ENCODE measurements around the gene PPP1R12B.
"Not testable (repeated sequence)": the region's sequence is repeated elsewhere in the genome, so short reads cannot be mapped to it uniquely, and the experiment has no call there.

PPP1R12B gene

DNA sequence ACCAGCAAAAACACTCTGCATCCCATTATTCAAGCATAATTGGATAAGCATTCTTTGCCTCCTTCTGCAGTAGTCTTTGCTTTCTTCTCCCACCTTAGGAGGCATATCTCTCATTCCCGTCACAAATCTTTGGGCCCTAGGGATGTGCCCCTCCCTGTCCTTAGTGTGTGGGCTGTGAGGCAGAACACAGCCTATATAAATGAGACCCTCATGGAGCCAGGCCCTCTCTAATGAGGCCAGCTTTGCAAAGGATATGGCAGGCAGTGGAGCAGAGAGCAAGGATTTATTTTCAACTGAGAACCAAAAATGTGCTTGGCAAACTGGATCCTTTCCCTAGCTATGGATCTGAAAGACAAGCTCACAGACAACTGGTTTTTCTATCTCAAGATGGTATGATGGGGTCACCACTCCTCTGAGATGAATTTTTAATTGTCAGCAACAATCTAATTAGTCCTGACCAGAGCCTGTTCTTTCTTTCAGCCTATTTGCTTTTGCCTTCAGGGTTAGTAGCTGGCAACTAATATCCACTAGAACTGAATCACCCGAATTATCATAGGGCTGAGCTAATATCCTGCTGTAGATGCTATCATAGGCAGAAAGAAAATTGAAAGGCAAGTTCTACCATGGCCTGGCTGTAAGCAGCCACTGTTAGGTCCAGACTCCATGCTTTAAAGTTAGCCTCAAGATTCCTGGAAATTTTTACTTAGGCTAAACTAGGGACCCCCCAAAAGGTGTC is 227.6 kb downstream of the PPP1R12B start:
- DNase-seq (ENCODE audit: low read depth in 3 of 3, low spot score in 1 of 3) = no peak

DNA sequence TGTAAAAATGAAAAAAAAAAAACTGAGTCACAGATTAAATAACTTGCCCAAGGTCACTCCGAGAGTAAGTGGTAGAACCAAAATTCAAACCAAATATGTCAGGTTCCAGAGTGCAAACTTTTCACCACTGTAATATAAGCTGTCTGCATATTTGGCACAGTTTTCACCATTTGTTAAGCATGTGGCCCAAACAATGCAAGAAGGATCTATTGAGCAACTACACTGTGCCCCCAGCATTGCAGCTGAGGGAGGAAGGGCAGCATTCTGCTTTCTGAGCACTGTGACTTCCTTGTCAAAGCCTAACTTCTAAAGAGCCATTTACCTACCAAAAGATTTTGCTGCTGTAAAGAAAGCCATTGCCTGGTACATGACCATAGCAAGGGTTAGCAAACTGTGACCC is 228.3 kb downstream of the PPP1R12B start:
- DNase-seq (ENCODE audit: low read depth in 3 of 3, low spot score in 1 of 3) = no peak

DNA sequence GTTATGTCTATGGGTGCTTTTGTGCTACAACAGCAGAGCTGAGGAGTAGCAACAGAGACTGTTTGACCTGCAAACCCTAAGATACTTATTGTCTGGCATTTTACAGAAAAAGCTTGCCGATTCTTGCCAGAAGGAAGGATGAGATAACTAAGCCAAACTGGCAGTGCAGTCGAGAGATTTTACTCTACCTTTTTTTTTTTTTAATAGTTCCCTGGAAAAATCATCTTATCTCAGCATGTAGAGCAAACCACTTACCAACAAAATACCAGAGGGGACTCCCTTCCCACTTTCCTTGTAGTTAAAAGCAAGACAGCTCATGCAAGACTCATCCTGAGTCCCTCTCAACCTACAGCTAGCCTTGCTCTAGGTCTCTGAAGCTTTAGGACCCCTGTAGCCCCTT is 228.9 kb downstream of the PPP1R12B start:
- DNase-seq (ENCODE audit: low read depth in 3 of 3, low spot score in 1 of 3) = no peak

DNA sequence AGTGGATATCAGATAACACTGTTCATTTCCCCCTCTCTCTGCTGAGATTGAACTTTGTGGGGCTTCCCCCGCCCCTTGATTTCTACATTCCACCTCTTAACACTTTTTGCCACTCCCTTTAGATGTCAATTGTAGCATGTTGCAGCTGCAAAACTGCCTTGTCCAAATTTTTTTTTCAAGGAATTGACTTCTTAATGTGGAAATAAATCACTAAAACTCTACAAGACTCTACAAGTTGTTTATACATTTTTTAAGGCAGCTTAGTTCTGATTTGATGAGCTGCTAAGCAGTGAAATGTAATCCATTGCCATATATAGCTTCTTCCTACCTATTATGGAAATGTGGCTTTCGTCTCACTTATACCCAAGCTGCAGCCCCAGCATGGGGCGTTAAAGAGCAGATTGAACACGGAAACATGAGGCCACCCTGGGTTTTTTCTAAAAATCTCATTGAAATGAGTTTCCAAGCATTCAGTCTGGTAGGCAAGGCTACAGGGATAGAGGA is 229.6 kb downstream of the PPP1R12B start:
- no peak for DNase-seq (ENCODE audit: low read depth in 3 of 3, low spot score in 1 of 3)

DNA sequence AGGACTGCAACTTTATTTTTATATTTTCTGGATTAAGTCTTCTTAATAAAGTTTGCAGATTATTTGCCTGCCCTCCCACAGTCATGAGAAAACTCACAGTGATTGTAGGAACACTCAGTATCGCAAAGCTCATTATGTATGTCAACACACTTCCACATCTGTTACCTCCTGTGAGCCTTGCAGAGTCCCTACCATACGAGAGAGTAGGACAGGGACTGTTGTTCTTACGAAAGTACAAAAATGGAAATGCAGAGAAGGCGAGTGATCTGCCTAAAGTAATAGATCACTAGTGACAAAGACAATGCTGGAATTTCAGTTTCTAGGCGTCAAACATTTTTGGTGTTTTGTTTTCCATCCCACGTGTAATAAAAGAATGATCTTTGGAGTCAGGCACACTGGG is 230.1 kb downstream of the PPP1R12B start:
- no peak for DNase-seq (ENCODE audit: low read depth in 3 of 3, low spot score in 1 of 3)

DNA sequence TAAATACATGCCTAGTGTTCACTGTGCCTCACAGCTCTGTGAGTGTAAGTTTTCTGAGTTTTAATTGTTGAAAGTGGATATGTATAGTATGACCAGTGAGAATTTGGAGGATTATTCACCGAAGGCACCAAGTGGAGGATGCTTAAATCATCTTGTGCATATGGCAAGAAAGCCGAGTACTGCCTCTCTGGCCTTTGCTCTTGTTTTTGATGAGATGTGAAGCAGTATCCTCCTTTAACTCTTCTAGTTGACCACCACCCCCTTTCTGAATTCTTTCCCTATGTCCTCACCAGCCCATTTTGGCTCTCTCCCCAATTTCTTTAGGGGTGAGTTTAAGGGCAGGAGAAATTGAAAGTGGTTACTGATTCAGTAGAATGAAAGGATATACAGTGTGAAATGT is 231.3 kb downstream of the PPP1R12B start:
- DNase-seq (ENCODE audit: low read depth in 3 of 3, low spot score in 1 of 3) = no peak

DNA sequence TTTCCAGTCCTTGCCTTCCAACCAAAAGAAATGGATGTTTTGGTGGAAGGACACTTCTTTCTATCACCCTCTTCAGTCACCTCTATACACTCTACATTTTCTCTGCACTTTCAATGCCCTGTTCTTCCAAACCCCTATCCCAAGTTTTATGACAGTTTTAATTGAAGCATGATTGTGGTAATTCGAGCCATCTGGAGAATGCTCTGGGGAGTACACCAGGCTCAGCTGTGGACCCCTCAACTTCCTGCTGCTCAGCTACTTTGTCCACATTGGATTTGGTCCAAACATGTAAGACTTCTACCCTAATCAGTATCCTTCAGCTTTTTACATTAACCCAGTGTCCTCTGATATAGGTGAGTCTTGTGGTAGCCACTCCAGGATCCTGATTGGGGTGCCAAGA is 232.1 kb downstream of the PPP1R12B start:
- DNase-seq (ENCODE audit: low read depth in 3 of 3, low spot score in 1 of 3) = no peak

DNA sequence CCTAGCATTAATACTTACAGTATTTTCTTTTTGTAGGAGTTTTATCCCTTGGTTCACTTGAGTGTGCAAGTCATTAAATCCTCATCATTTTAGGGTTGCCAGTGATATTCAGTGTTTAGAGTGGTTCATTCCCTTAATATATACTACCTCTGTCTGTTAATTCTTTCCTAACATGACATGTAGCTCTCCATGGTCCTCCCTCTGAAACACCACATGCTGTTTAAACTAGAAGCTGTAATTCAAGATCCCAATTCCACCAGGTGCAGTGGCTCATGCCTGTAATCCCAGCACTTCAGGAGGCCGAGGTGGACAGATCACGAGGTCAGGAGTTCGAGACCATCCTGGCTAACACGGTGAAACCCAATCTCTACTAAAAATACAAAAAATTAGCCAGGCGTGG is 233.9 kb downstream of the PPP1R12B start:
- DNase-seq (ENCODE audit: low read depth in 3 of 3, low spot score in 1 of 3) = not testable (repeated sequence)

DNA sequence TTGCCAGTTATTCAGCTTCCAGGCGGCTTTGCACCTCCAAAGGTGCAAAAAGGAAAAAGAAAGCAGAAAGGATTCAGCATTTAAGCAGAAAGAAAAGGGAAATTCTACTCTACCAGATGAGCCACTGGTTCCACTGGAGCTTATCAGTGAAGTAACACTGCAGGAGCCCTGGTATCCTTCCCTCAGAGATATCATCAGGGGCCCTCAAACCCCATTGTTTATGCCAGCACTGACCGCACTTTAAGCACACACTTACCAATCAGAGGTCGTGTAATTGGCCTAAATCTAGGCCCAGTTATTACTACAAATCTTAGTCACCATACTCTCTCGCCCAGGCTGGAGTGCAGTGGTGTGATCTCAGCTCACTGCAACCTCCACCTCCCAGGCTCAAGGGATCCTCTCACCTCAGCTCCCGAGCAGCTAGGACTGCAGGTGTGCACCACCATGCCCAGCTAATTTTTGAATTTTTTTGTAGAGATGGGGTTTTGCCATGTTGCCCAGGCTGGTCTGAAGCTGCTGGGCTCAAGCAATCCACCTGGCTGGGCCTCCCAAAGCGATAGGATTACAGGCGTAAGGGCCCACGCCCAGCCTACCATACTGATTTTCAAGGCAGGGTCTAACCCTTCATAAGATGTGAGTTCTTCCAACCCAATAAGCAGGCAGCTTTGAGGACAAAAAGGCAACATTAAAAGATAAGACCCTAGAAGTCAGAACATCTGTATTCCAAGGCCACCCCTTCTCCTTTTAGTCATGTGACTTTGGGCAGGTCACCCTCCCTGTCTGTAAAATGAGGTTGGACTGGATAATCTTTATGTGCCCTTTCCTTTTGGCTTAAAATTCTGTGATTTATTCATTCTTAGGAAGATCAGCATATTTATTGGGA is 236.4 kb downstream of the PPP1R12B start:
- DNase-seq (ENCODE audit: low read depth in 3 of 3, low spot score in 1 of 3) = no peak

DNA sequence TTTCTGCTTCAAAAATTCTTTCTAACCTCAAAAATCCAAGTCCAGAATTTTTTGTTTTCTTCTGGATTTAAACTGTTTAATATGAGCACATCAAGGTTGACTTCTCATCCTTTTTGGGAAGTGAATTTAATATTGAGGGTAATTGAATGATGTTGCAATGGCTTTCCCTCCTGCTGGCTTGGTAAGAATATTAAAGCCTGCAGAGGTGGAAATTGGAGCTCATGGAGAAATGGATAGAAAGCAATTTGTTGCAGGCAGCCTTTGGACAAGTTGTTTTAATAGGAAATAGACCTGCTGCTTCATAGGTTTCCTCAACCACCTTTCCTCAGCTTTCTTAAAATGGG is 237.1 kb downstream of the PPP1R12B start:
- DNase-seq (ENCODE audit: low read depth in 3 of 3, low spot score in 1 of 3) = no peak

DNA sequence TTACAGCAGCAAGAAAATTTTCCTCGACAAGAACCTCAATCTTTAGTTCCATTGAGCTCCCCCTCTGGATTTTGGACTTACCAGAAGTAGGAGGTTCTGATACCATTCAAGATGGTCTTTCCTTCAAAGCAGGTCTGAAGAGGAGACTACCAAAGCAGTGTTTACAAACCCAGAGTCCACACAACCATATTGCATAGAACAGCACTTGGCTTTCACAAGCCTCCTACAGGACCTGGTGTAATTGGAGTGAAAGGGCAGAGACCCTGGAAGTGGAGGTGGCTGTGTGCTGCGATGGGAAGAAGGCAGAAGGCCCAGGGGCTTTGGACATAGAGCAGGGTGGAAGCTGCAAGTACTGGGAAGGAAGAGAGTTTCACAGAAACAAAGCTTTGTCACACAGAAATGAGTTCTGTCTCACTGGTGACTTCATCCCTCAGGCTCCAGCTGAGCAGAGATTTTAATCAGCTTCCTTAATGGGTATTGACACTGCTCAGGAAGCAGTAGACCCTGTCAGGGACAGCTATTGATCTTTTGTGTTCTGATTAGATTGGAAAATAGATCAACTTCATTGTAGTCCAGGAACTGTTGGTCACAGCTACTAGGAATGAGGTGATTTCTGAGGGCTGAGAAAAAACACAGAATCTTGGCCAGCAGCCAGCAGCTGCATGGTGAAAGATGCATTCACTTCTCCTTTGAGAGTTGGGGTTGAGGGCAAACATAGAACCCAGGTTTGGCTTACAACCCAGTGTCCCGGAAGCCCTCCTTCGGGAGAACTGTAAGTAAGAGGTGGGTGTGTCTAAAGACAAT is 237.7 kb downstream of the PPP1R12B start:
- no peak for DNase-seq (ENCODE audit: low read depth in 3 of 3, low spot score in 1 of 3)

DNA sequence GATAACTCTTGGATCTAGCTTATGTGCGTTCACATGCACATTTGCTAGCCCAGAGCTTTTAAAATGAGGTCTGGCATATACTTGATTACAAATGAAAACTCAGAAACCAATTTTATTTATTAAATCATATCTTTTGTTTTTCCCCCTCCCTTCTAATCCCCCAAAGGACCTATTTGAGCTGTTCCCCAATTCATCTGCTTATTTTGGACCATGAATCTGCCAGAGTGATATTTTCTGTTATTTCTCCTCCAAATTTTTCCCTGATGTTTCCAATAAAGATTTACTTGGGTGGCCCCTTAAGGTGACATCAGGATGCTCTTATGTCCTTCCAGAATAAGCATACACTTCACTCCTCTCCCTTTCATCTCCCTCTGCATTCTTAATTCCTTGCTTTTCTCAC is 238.4 kb downstream of the PPP1R12B start:
- no peak for DNase-seq (ENCODE audit: low read depth in 3 of 3, low spot score in 1 of 3)

DNA sequence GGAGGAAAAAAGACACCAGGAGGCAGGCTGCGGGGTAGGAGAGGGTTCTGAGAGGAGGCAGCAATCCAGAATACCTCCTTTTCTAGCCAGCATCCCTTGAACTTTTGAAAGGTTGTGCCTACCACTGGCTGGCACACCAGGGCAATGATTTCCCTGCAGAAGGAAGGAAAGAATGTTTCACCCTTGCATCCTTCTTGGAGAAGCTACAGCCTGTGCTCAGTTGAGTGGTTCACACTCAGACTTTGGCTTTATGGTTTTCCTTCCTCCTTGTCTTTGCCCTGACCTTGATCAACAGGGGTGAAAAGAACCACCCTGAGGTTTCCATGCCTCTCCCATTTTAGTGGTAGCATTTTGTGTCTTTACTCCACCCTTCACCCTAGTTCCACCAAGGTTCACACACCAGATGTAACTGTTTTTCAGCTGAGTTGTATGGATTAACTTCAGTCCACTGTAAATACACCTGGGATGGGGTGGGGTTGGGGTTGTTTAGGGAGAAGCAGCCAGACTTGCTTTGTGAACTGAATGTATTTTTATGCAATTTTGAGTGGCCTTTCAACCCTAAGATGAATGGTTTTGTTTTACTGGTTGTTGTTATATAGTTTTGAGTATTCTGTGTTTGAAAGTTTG is 239.5 kb downstream of the PPP1R12B start:
- DNase-seq (ENCODE audit: low read depth in 3 of 3, low spot score in 1 of 3) = no peak

DNA sequence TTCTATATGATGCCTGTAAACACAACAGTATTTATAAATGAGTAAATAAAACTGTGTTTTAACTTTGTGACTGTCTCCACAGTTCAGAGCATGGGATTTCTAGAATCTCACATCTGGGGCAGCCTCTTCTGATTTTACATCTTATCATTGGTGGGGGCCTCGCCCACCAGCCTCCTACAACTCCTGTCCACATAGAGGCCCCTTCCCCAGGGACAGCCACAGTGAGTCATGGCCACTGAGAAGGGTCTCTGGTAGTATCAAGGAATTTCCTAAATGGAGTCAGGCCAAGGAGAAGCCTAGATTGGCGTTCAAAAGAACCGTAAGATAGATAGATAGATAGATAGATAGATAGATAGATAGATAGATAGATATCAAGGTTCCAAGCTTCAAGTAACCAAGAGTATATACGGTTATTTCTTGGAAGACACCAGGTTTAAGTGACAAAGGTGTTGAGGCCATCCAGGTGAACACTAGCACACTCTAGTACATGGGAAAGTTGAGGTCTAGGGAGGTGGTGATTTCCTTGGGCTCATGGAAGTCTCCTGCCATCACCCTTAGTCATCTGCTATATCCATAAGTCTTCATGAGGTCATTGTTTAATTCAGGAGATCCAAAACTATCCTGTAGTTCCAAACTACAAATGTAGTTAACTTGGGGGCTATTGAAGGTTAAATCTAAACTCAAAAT is 240.1 kb downstream of the PPP1R12B start:
- DNase-seq (ENCODE audit: low read depth in 3 of 3, low spot score in 1 of 3) = no peak

DNA sequence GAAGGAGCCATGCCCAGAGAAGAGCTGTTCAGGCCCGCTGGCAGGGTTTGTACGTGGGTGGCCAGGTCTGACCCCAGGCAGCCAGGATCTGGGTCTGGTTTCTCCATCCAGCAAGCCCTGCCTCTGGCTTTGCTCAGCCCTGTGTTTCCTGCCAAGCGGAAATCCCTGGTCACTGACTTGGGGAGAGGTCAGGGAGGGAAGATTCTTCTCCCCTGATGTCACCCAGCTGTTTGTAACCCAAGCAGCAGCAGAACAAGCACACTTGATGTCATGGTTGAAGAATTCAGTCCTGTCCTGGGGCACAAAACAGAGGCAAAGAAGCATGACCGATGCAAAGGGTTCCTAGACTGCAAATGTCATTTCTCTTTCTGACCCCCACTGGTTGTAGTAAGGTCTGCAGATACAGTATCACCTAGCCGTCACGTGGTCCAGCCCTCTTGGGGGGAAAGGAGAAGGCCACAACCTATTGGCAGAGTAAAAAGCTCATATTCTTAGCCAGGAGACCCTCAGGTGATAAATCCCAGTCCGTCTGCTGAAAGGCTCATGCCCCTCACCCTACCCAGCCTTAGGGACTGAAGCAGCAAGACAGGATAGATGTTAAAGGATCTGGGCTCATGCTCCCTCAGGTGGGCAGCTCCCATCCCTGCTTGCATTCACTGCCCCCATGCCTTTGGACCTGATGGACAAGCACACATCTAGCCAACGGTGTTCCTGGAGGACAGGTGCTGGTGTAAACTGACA is 240.9 kb downstream of the PPP1R12B start:
- DNase-seq (ENCODE audit: low read depth in 3 of 3, low spot score in 1 of 3) = no peak

DNA sequence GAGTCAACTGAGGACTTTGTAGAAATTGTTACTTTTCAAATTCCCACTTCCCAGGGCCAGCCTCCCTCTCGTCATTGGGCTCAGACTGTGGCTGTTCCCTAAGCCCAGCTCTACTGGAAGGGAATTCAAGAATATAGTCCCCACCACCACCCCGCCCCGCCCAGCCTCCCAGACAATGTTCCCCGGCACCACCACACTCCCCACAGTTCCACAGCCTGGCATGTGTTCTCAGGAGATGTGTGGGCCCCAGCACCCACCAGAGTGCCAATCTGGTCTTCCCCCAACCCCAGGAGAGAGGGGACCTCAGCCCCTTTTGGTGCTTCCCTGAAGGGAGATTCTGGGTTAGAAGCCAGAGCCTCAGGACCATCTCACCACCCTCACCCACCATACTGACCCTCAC is 241.6 kb downstream of the PPP1R12B start:
- DNase-seq (ENCODE audit: low read depth in 3 of 3, low spot score in 1 of 3) = no peak

DNA sequence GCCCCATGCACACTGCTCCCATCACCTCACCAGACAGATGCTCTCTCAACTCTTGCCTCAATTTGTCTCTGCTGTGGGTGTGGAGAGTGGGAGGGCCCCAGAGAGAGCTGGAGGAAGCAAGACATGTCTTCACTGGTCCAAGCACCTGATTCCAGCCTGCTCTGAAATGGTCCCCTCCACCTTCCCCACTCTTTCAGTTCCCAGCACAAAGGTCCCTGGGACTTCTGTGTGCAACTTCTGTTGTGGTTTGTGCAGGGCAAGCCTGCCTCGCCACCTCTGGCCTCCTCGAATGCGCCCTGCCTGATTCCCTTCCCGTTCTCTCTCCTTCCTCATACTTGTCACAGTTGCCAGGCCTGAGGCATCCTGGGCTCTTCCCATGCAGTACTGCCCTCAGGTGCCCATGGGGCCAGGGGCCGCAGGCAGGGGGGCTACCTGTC is 242.5 kb downstream of the PPP1R12B start:
- no peak for DNase-seq (ENCODE audit: low read depth in 3 of 3, low spot score in 1 of 3)

DNA sequence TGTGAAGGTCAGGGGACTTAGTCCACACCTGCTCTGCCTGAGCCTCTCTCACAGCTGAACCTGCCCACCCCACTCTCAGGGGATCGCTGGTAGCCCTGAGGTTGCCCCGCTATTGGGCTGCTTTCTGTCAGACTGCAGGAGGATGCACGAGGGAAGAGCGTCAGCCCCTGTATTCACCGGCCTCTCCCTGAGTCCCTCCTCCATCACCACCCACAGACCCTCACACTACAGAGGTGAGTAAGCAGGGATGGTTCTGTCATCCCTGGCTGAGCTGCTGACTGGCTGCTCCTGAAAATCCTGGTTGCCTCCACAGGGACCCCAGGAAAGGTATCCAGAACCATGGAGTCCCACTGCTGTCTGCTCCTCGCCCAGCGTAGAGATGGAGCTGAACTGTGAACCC is 243.0 kb downstream of the PPP1R12B start:
- no peak for DNase-seq (ENCODE audit: low read depth in 3 of 3, low spot score in 1 of 3)

DNA sequence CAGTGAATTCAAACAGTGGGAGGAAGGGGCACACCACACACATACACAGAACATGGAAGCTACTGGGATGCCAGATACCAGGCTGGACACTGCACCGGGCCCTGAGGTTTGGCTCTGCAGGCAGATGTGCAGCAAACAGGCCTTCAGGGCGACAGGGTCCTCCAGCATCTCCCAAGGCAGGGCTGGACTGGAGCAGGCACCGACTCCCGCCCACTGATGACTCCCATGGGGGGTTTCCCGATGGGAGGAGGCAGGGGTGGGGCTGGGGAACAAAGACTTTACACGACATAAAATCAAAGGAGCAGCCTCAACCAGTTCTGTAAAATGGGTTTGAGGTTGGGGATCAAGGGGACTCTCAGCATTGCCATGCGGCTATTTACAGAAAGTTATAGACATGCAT is 243.6 kb downstream of the PPP1R12B start:
- DNase-seq (ENCODE audit: low read depth in 3 of 3, low spot score in 1 of 3) = no peak

DNA sequence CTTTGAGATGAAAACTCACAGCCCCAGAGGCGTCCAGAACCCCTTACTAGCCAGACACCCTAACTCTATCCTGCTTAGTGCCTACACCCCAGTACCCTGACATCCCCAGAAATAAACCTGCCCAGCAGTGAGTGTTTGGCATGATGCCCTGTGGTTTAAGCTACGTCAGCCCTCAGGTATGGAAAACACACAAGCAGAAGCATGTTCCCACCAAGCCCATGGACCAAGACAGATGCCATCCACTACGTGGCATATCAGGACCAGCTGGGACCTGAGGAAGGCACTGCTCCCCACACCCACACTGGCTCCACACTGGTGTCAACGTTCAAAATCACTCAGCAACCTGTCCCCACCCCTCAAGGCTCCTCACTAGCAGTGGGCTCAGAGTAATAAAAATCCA is 245.3 kb downstream of the PPP1R12B start:
- DNase-seq (ENCODE audit: low read depth in 3 of 3, low spot score in 1 of 3) = no peak

Data from stimulated activated CD4-positive, alpha-beta T cell treated with anti-CD3 and anti-CD28 coated beads, TNF-alpha, amount 100 ng/mL, for 1 hour (primary cell).